Kidney (tissue), 14 donors: Measurements from ENCODE around the gene AJM1. TPM values are rescaled to one million over a fixed set of nuclear protein-coding genes. Genes with fewer than 3 reads are reported as not detected.

ENCODE experiments used
- DNase-seq, 5 donors: peaks; one replicate each; pipeline ENCODE4 v3.0.0-alpha.2; 2013 to 2020
- FAIRE-seq: peaks from 2 replicates; lab custom pipeline; 2012; peaks lifted over from hg19 to GRCh38; lab: Jason Lieb, UNC
- H3K27ac ChIP-seq, 2 donors: one replicate each; pipeline ENCODE4 v1.7.0; 2013; ENCODE audit warnings: low read depth in 2 of 2, low read length in 2 of 2, inconsistent platforms in 1 of 2
- H3K27me3 ChIP-seq: one replicate; pipeline ENCODE4 v1.7.1; 2013; ENCODE audit warnings: low read length, inconsistent platforms; ENCODE audit not compliant: control insufficient read depth, insufficient read depth
- H3K36me3 ChIP-seq, 3 donors: one replicate each; pipeline versions ENCODE4 v1.7.0 to v1.7.1; 2013; ENCODE audit warnings: low read length in 3 of 3, control low read depth in 1 of 3, inconsistent platforms in 1 of 3; ENCODE audit not compliant: insufficient read depth in 3 of 3, control insufficient read depth in 2 of 3
- H3K4me1 ChIP-seq, 3 donors: one replicate each; pipeline versions ENCODE4 v1.7.0 to v1.7.1; 2013; ENCODE audit warnings: low read length in 3 of 3, inconsistent platforms in 1 of 3, low read depth in 1 of 3; ENCODE audit not compliant: control insufficient read depth in 2 of 3, insufficient read depth in 2 of 3
- H3K4me3 ChIP-seq, 3 donors: one replicate each; pipeline versions ENCODE4 v1.7.0 to v1.8.1; 2013; ENCODE audit warnings: low read length in 3 of 3, control low read depth in 1 of 3, inconsistent platforms in 1 of 3
- H3K9ac ChIP-seq, 3 donors: one replicate each; pipeline versions ENCODE4 v1.7.0 to v1.7.1; 2013; ENCODE audit warnings: low read length in 3 of 3, control low read depth in 1 of 3, inconsistent platforms in 1 of 3
- H3K9me3 ChIP-seq, 3 donors: one replicate each; pipeline versions ENCODE4 v1.7.0 to v1.7.1; 2013; ENCODE audit warnings: low read length in 3 of 3, control low read depth in 1 of 3, inconsistent platforms in 1 of 3; ENCODE audit not compliant: control insufficient read depth in 2 of 3, insufficient read depth in 1 of 3
- intact Hi-C: fragments of 100-400 bp; cut with DNase I; formaldehyde crosslinking; loops from one replicate; pipeline ENCODE4 v1.11.1; 2022
- polyA plus RNA-seq: library from polyadenylated mRNA; stranded (reverse); fragments of 350-450 nt; fragmentation: Illumina TruSeq; extraction: RNeasy Lipid Tissue Mini Kit (QIAGEN cat#74804); gene quantifications from one replicate; pipeline ENCODE4 v1.2.3, GENCODE V29; 2014; ENCODE audit warnings: low read depth, low replicate concordance; ENCODE audit not compliant: insufficient read depth
- total RNA-seq: library from RNA; stranded (reverse); fragmentation: NEBNext Ultra II Directional; extraction: Animal tissue kit (Norgen Biotek cat#: 25700); gene quantifications from one replicate; pipeline ENCODE4 v1.2.1, GENCODE V29; 2021
- TF ChIP-seq, protein P1 (sequence below): IDR thresholded peaks from 3 replicates; pipeline ENCODE4 v1.5.1; 2012; ENCODE audit warnings: mild to moderate bottlenecking, moderate library complexity, borderline replicate concordance; ENCODE audit not compliant: insufficient read depth; ENCODE audit errors: extremely low read depth
- donor health status: control.
- donor health status: control.
- donor health status: control.
- donor health status: control.
- donor health status: control.
- donor health status: DM: yes; HTN: yes; CAD: no.
- donor health status: Normal renal cell carcinoma (clear cell type).

AJM1 gene
- total and polyA plus RNA-seq, 2 donors from 2014 or later = 2.5 to 5.3 TPM

- Histone ChIP-seq H3K4me3 (no peak overlapping the region), H3K36me3 (peaks cover 0 to 8% (median 8%) of the 10 kb centered on the region in 3 donors), H3K27me3 (no peaks in the 10 kb centered on the region), H3K4me1 (no peaks in the 10 kb centered on the region), H3K9me3 (no peaks in the 10 kb centered on the region), H3K9ac (no peak overlapping the region), H3K27ac (no peak overlapping the region)
- FAIRE-seq (no peak), DNase-seq (peak in 1 of 5 donors; percentile 28)
- intact Hi-C loops = no loop called here
- TF ChIP-seq, protein P1, sequence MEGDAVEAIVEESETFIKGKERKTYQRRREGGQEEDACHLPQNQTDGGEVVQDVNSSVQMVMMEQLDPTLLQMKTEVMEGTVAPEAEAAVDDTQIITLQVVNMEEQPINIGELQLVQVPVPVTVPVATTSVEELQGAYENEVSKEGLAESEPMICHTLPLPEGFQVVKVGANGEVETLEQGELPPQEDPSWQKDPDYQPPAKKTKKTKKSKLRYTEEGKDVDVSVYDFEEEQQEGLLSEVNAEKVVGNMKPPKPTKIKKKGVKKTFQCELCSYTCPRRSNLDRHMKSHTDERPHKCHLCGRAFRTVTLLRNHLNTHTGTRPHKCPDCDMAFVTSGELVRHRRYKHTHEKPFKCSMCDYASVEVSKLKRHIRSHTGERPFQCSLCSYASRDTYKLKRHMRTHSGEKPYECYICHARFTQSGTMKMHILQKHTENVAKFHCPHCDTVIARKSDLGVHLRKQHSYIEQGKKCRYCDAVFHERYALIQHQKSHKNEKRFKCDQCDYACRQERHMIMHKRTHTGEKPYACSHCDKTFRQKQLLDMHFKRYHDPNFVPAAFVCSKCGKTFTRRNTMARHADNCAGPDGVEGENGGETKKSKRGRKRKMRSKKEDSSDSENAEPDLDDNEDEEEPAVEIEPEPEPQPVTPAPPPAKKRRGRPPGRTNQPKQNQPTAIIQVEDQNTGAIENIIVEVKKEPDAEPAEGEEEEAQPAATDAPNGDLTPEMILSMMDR = no peak
Measured at GRCh38 chr9:136814725-136815421, 27.4 kb upstream of the AJM1 start.

DNA sequence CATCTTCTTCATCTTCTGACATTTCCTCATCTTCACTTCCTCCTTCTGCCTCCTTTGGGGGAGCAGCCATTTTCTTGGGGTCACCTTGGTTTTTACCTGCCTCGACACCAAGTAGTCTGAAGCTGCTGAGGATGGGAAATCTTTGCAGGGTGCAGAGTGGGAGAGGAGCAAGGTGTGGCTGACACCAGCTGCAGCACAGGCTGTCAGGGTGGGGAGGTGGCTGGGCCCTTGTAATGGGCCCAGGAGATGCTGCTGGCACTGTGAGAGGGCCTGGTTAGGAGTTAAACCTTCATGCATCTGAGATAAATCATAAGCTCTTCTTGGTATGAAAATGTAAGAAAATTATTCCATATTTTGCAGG lies 26.9 kb upstream of the AJM1 start:
- peaks cover 0 to 8% (median 8%) of the 10 kb centered on the region in 3 donors for H3K36me3 ChIP-seq
- TF ChIP-seq, protein P1 = no peak
- no peak overlapping the region for H3K9ac ChIP-seq
- no peak overlapping the region for H3K4me3 ChIP-seq
- no peaks in the 10 kb centered on the region for H3K4me1 ChIP-seq
- no peak overlapping the region for H3K27ac ChIP-seq
- FAIRE-seq = no peak
- DNase-seq = peak in 1 of 5 donors; percentile 3
- H3K27me3 ChIP-seq = no peaks in the 10 kb centered on the region
- no peaks in the 10 kb centered on the region for H3K9me3 ChIP-seq
- intact Hi-C loops = no loop called here

- Histone ChIP-seq H3K4me1 (peaks cover 0 to 4% (median 0%) of the 10 kb centered on the region in 3 donors), H3K4me3 (peak overlapping the region in 1 of 3 donors; percentile 32), H3K9ac (no peak overlapping the region), H3K27me3 (no peaks in the 10 kb centered on the region), H3K27ac (no peak overlapping the region), H3K36me3 (peaks cover 0 to 3% (median 0%) of the 10 kb centered on the region in 3 donors), H3K9me3 (no peaks in the 10 kb centered on the region)
- FAIRE-seq (no peak), DNase-seq (peak in 3 of 5 donors; percentile 50 to 69 (median 66))
- intact Hi-C loops = no loop called here
- TF ChIP-seq, protein P1 = no peak
Measured at GRCh38 chr9:136820971-136821825, 21.1 kb upstream of the AJM1 start.
